ENCODE results near the gene CACNG8. TPM values are rescaled to one million over a fixed set of nuclear protein-coding genes. Genes with fewer than 3 reads are reported as not detected.
"Not testable (repeated sequence)": the region's sequence is repeated elsewhere in the genome, so short reads cannot be mapped to it uniquely, and the experiment has no call there.

CACNG8 gene
- total RNA-seq, 2 experiments from 2014 or later, result not detected

DNA sequence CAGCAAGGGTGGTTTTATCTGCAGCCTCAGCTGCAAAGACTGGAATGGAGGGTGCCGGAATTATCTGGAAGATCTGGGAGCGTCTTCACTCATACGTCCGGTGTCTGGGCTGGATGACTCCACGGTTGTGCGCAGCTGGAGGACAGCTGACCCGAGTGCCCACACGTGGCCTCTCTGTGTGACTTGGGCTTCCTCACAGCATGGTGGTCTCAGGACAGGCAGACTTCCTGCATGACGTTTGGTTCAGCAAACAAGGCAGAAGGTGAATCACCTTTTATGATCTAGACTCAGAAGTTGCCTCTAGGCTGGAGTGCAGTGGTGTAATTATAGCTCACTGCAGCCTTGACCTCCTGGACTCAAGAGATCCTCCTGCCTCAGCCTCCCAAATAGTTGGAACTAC is 61.9 kb downstream of the CACNG8 start:
- no peak for ATAC-seq
- CTCF ChIA-PET, result interaction anchor here (0.7 to 4.4 kb wide), 12 partner anchors 9 to 399 kb away, joined by 3 to 36 read pairs (median 5); no protein-coding TSS in a partner anchor

GRCh38 chr19:54026656-54027055 is 63.9 kb downstream of the CACNG8 start:
- no peak for DNase-seq
- no peaks in the 10 kb centered on the region for H3K4me1 Mint-ChIP-seq
- no peaks in the 10 kb centered on the region for H3K36me3 Mint-ChIP-seq (ENCODE audit: low read depth)
- no peaks in the 10 kb centered on the region for H3K9me3 Mint-ChIP-seq (ENCODE audit: low read depth)
- ChIA-PET POLR2A (interaction anchor here (0.6 kb wide), 1 partner anchor 49 kb away, joined by 4 read pairs; no protein-coding TSS in a partner anchor), CTCF (interaction anchor here (0.7 to 4.4 kb wide), 5 partner anchors 12 to 234 kb away, joined by 3 to 36 read pairs (median 3); no protein-coding TSS in a partner anchor)
- ATAC-seq, result no peak
- no peak overlapping the region for H3K27ac Mint-ChIP-seq
- H3K4me3 Mint-ChIP-seq, result no peak overlapping the region
- peaks cover 38% of the 10 kb centered on the region for H3K27me3 Mint-ChIP-seq
- intact Hi-C loops (cut with DNase I, micrococcal nuclease), result no loop called here

More for the DNA sequence above, 61.9 kb downstream of the CACNG8 start:
- H3K4me3 Mint-ChIP-seq, result no peak overlapping the region
- H3K9me3 Mint-ChIP-seq (ENCODE audit: low read depth), result no peaks in the 10 kb centered on the region
- DNase-seq, result no peak
- peaks cover 4% of the 10 kb centered on the region for H3K4me1 Mint-ChIP-seq
- no peaks in the 10 kb centered on the region for H3K36me3 Mint-ChIP-seq (ENCODE audit: low read depth)
- intact Hi-C loops (cut with DNase I, micrococcal nuclease), result loop anchor here (1.0 to 5.0 kb wide), 5 partner anchors 118 to 251 kb away; no protein-coding TSS in a partner anchor
- H3K27ac Mint-ChIP-seq, result no peak overlapping the region
- POLR2A ChIA-PET, result no interaction called here
- peaks cover 36% of the 10 kb centered on the region for H3K27me3 Mint-ChIP-seq

DNA sequence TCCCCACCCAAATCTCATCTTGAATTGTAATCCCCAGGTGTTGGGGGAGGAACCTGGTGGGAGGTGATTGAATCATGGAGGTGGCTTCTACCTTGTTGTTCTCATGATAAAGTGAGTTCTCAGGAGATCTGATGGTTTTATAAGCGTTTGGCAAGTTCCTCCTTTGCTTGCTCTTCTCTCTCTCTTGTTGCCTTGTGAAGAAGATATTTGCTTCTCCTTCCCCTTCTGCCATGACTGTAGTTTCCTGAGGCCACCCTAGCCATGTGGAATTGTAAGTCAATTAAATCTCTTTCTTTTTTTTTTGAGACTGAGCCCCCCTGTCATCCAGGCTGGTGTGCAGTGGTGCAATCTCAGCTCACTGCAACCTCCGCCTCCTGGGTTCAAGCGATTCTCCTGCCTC is 66.6 kb downstream of the CACNG8 start:
- no peaks in the 10 kb centered on the region for H3K9me3 Mint-ChIP-seq (ENCODE audit: low read depth)

DNA sequence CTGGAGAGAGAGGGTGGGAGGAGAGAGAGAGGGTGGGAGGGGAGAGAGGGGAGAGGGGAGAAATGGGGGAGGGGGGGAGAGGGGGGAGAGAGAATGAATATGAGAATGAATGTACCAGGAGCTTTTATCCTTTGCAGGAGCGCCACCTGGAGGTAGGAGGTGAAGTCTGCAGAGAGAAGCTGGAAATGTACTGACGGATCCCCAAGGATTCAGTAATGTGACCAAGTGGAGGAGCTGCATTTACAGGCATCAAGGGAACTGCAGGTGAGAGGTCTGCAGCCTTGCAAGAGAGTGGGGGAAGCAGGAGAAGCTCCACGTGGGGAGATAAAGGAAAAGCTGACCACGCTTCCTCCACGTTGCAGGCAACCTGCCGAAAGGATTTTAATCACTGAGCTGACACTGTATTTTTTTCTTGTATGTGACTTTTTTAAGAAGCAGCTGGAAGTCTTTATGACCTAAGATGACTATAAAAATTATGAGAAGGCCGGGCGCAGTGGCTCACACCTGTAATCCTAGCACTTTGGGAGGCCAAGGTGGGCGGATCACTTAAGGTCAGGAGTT is 67.3 kb downstream of the CACNG8 start:
- POLR2A ChIA-PET, result no interaction called here
- H3K4me1 Mint-ChIP-seq, result no peaks in the 10 kb centered on the region
- peak; percentile 75 for DNase-seq
- H3K27ac Mint-ChIP-seq, result no peak overlapping the region
- CTCF ChIA-PET, result interaction anchor here (0.6 to 1.8 kb wide), 24 partner anchors 8 to 258 kb away, joined by 3 to 14 read pairs (median 4); no protein-coding TSS in a partner anchor
- intact Hi-C loops (cut with DNase I, micrococcal nuclease), result loop anchor here (1.0 kb wide), 2 partner anchors 188 to 237 kb away; no protein-coding TSS in a partner anchor
- H3K36me3 Mint-ChIP-seq (ENCODE audit: low read depth), result no peaks in the 10 kb centered on the region
- no peak for ATAC-seq
- H3K4me3 Mint-ChIP-seq, result no peak overlapping the region
- peaks cover 24% of the 10 kb centered on the region for H3K27me3 Mint-ChIP-seq
- H3K9me3 Mint-ChIP-seq (ENCODE audit: low read depth), result no peaks in the 10 kb centered on the region

More for the DNA sequence above, 66.6 kb downstream of the CACNG8 start:
- Mint-ChIP-seq H3K36me3 (ENCODE audit: low read depth) (no peaks in the 10 kb centered on the region), H3K4me3 (no peak overlapping the region), H3K27me3 (peaks cover 28% of the 10 kb centered on the region), H3K27ac (no peak overlapping the region), H3K4me1 (no peaks in the 10 kb centered on the region)
- intact Hi-C loops (cut with DNase I, micrococcal nuclease), result no loop called here
- ChIA-PET POLR2A (no interaction called here), CTCF (interaction anchor here (0.6 to 1.8 kb wide), 19 partner anchors 8 to 558 kb away, joined by 3 to 14 read pairs (median 5); no protein-coding TSS in a partner anchor)
- ATAC-seq, result no peak
- DNase-seq, result no peak

GRCh38 chr19:54030895-54031586 is 68.3 kb downstream of the CACNG8 start:
- no peak overlapping the region for H3K27ac Mint-ChIP-seq
- peaks cover 24% of the 10 kb centered on the region for H3K27me3 Mint-ChIP-seq
- no peaks in the 10 kb centered on the region for H3K4me1 Mint-ChIP-seq
- no peaks in the 10 kb centered on the region for H3K9me3 Mint-ChIP-seq (ENCODE audit: low read depth)
- no peaks in the 10 kb centered on the region for H3K36me3 Mint-ChIP-seq (ENCODE audit: low read depth)
- no peak overlapping the region for H3K4me3 Mint-ChIP-seq
- CTCF ChIA-PET, result interaction anchor here (1.0 to 1.7 kb wide), 3 partner anchors 11 to 258 kb away, joined by 3 to 7 read pairs (median 7); no protein-coding TSS in a partner anchor
- POLR2A ChIA-PET, result no interaction called here
- ATAC-seq (no peak), DNase-seq (no peak)
- intact Hi-C loops (cut with DNase I, micrococcal nuclease), result loop anchor here (1.0 kb wide), 2 partner anchors 189 to 238 kb away; no protein-coding TSS in a partner anchor

- POLR2A ChIA-PET, result no interaction called here
- H3K27ac Mint-ChIP-seq, result no peak overlapping the region
- H3K9me3 Mint-ChIP-seq (ENCODE audit: low read depth), result no peaks in the 10 kb centered on the region
- intact Hi-C loops (cut with DNase I, micrococcal nuclease), result no loop called here
- peaks cover 17% of the 10 kb centered on the region for H3K27me3 Mint-ChIP-seq
- no peaks in the 10 kb centered on the region for H3K4me1 Mint-ChIP-seq
- CTCF ChIA-PET, result interaction anchor here (1.3 kb wide), 1 partner anchor 12 kb away, joined by 5 read pairs; no protein-coding TSS in a partner anchor
- no peak for DNase-seq
- no peaks in the 10 kb centered on the region for H3K36me3 Mint-ChIP-seq (ENCODE audit: low read depth)
- no peak for ATAC-seq
- H3K4me3 Mint-ChIP-seq, result no peak overlapping the region
These were observed 72.8 kb downstream of the CACNG8 start for GRCh38 chr19:54035215-54036178.

- intact Hi-C loops (cut with DNase I, micrococcal nuclease); CTCF ChIA-PET; DNase-seq; H3K9me3 Mint-ChIP-seq (ENCODE audit: low read depth); H3K4me1 Mint-ChIP-seq; ATAC-seq; H3K36me3 Mint-ChIP-seq (ENCODE audit: low read depth); POLR2A ChIA-PET; H3K27ac Mint-ChIP-seq; H3K4me3 Mint-ChIP-seq: not testable (repeated sequence)
- peaks cover 10% of the 10 kb centered on the region for H3K27me3 Mint-ChIP-seq
These were observed 73.8 kb downstream of the CACNG8 start for GRCh38 chr19:54036542-54036941.

Other genes with a start within 250 kb of the CACNG8 start
- not detected for gene NLRP12, start 138.6 kb upstream of the CACNG8 start, total RNA-seq
- 10 to 100 TPM; 46.4 to 54.6 TPM for gene MYADM, start 95.1 kb upstream of the CACNG8 start, total RNA-seq
- under 1 TPM in 1 of 2 experiments, not detected in 1; 0.25 TPM for gene PRKCG, start 80.7 kb upstream of the CACNG8 start, total RNA-seq
- not detected for gene CACNG7, start 53.7 kb upstream of the CACNG8 start, total RNA-seq
- not detected for gene CACNG6, start 28.7 kb downstream of the CACNG8 start, total RNA-seq
- not detected for gene VSTM1, start 101.0 kb downstream of the CACNG8 start, total RNA-seq
- gene TARM1, start 118.4 kb downstream of the CACNG8 start, total RNA-seq, result not detected
- gene OSCAR, start 137.9 kb downstream of the CACNG8 start, total RNA-seq, result under 1 TPM; 0.67 to 0.71 TPM
- gene NDUFA3, start 139.9 kb downstream of the CACNG8 start, total RNA-seq, result 100 to 1,000 TPM in 1 of 2 experiments, 10 to 100 TPM in 1; 99.9 to 158 TPM
- 10 to 100 TPM; 28.5 to 39.3 TPM for gene TFPT, start 152.7 kb downstream of the CACNG8 start, total RNA-seq
- gene PRPF31, start 152.8 kb downstream of the CACNG8 start, total RNA-seq, result 100 to 1,000 TPM in 1 of 2 experiments, 10 to 100 TPM in 1; 85.5 to 115 TPM
- 10 to 100 TPM; 61.0 to 93.8 TPM for gene CNOT3, start 174.8 kb downstream of the CACNG8 start, total RNA-seq
- 1 to 10 TPM; 3.5 to 3.6 TPM for gene LENG1, start 196.8 kb downstream of the CACNG8 start, total RNA-seq
- gene TMC4, start 210.2 kb downstream of the CACNG8 start, total RNA-seq, result under 1 TPM; 0.39 to 0.55 TPM
- gene MBOAT7, start 226.6 kb downstream of the CACNG8 start, total RNA-seq, result 10 to 100 TPM; 74.9 to 96.1 TPM
- gene TSEN34, start 228.4 kb downstream of the CACNG8 start, total RNA-seq, result 10 to 100 TPM in 1 of 2 experiments, 1 to 10 TPM in 1; 8.3 to 12.1 TPM
- 1,000 to 10,000 TPM; 1,400 to 1,725 TPM for gene RPS9, start 237.9 kb downstream of the CACNG8 start, total RNA-seq

All from activated CD4-positive, alpha-beta T cell treated with anti-CD3 and anti-CD28 coated beads for 36 hours (primary cell).